Adipocyte (in vitro differentiated cells): ENCODE measurements around the gene TRPM3.
A peak's percentile ranks its signal among the peaks of the same experiment; 100 is the strongest.

Experiments used
- DNase-seq: peaks from one replicate; pipeline ENCODE4 v3.0.0-alpha.2; 2015; ENCODE audit warnings: low read depth
- H3K27me3 ChIP-seq: replicated peaks from 2 replicates; pipeline ENCODE4 v1.7.0; 2013; ENCODE audit warnings: mild to moderate bottlenecking, low read length, moderate library complexity; ENCODE audit not compliant: control insufficient read depth, insufficient read depth
- H3K36me3 ChIP-seq: 2 replicates; pipeline ENCODE4 v1.7.0; 2013; ENCODE audit warnings: low read length, mild to moderate bottlenecking, moderate library complexity; ENCODE audit not compliant: control insufficient read depth, insufficient read depth, severe bottlenecking
- H3K4me1 ChIP-seq: 2 replicates; pipeline ENCODE4 v1.7.0; 2013; ENCODE audit warnings: mild to moderate bottlenecking, low read length, moderate library complexity; ENCODE audit not compliant: control insufficient read depth, insufficient read depth
- H3K4me3 ChIP-seq: 2 replicates; pipeline ENCODE4 v1.7.0; 2013; ENCODE audit warnings: mild to moderate bottlenecking, low read length, moderate library complexity
- H3K9ac ChIP-seq: 2 replicates; pipeline ENCODE4 v1.7.0; 2013; ENCODE audit warnings: mild to moderate bottlenecking, low read length, moderate library complexity
- H3K9me3 ChIP-seq: 2 replicates; pipeline ENCODE4 v1.7.0; 2013; ENCODE audit warnings: mild to moderate bottlenecking, low read length, moderate library complexity; ENCODE audit not compliant: control insufficient read depth

Gene TRPM3

GRCh38 chr9:71042448-71042990, 78.9 kb downstream of the TRPM3 start:
- no peak for DNase-seq
- no peak overlapping the region for H3K9ac ChIP-seq
- H3K36me3 ChIP-seq = no peaks in the 10 kb centered on the region
- peaks cover 11% of the 10 kb centered on the region for H3K27me3 ChIP-seq
- H3K4me3 ChIP-seq = no peak overlapping the region
- no peaks in the 10 kb centered on the region for H3K4me1 ChIP-seq
- no peaks in the 10 kb centered on the region for H3K9me3 ChIP-seq

- DNase-seq = no peak
- H3K9ac ChIP-seq = no peak overlapping the region
- no peaks in the 10 kb centered on the region for H3K9me3 ChIP-seq
- H3K27me3 ChIP-seq = peaks cover 11% of the 10 kb centered on the region
- no peak overlapping the region for H3K4me3 ChIP-seq
- H3K36me3 ChIP-seq = no peaks in the 10 kb centered on the region
- H3K4me1 ChIP-seq = no peaks in the 10 kb centered on the region
Observed at GRCh38 chr9:71037521-71037920, 83.9 kb downstream of the TRPM3 start.

GRCh38 chr9:71036501-71036900, 84.9 kb downstream of the TRPM3 start:
- Histone ChIP-seq H3K4me1 (no peaks in the 10 kb centered on the region), H3K36me3 (no peaks in the 10 kb centered on the region), H3K9ac (no peak overlapping the region), H3K27me3 (peaks cover 11% of the 10 kb centered on the region), H3K9me3 (no peaks in the 10 kb centered on the region), H3K4me3 (no peak overlapping the region)
- DNase-seq = peak; percentile 32

GRCh38 chr9:71032779-71033178, 88.6 kb downstream of the TRPM3 start:
- Histone ChIP-seq H3K27me3 (no peaks in the 10 kb centered on the region), H3K9me3 (no peaks in the 10 kb centered on the region), H3K9ac (no peak overlapping the region), H3K36me3 (no peaks in the 10 kb centered on the region), H3K4me3 (no peak overlapping the region), H3K4me1 (no peaks in the 10 kb centered on the region)
- no peak for DNase-seq

- no peak for DNase-seq
- Histone ChIP-seq H3K9ac (no peak overlapping the region), H3K36me3 (no peaks in the 10 kb centered on the region)
Observed at GRCh38 chr9:71025728-71026127, 95.7 kb downstream of the TRPM3 start.

GRCh38 chr9:71025201-71025600, 96.2 kb downstream of the TRPM3 start:
- H3K4me1 ChIP-seq = peaks cover 3% of the 10 kb centered on the region
- no peaks in the 10 kb centered on the region for H3K36me3 ChIP-seq
- no peak overlapping the region for H3K9ac ChIP-seq
- no peak overlapping the region for H3K4me3 ChIP-seq
- DNase-seq = no peak
- peaks cover 6% of the 10 kb centered on the region for H3K27me3 ChIP-seq
- no peaks in the 10 kb centered on the region for H3K9me3 ChIP-seq

More at GRCh38 chr9:71025728-71026127, 95.7 kb downstream of the TRPM3 start:
- Histone ChIP-seq H3K4me3 (no peak overlapping the region), H3K4me1 (peaks cover 3% of the 10 kb centered on the region), H3K27me3 (peaks cover 6% of the 10 kb centered on the region), H3K9me3 (no peaks in the 10 kb centered on the region)

- H3K9me3 ChIP-seq = peaks cover 10% of the 10 kb centered on the region
- no peaks in the 10 kb centered on the region for H3K36me3 ChIP-seq
- no peak overlapping the region for H3K9ac ChIP-seq
- H3K4me3 ChIP-seq = no peak overlapping the region
- H3K4me1 ChIP-seq = no peaks in the 10 kb centered on the region
- H3K27me3 ChIP-seq = no peaks in the 10 kb centered on the region
- DNase-seq = no peak
Observed at GRCh38 chr9:71010258-71010657, 111.2 kb downstream of the TRPM3 start.

GRCh38 chr9:71005456-71005855, 116.0 kb downstream of the TRPM3 start:
- Histone ChIP-seq H3K4me1 (no peaks in the 10 kb centered on the region), H3K4me3 (no peak overlapping the region), H3K36me3 (no peaks in the 10 kb centered on the region), H3K27me3 (no peaks in the 10 kb centered on the region), H3K9me3 (peaks cover 22% of the 10 kb centered on the region), H3K9ac (no peak overlapping the region)
- DNase-seq = no peak

GRCh38 chr9:71004196-71004595, 117.2 kb downstream of the TRPM3 start:
- H3K27me3 ChIP-seq = no peaks in the 10 kb centered on the region
- peaks cover 22% of the 10 kb centered on the region for H3K9me3 ChIP-seq
- H3K9ac ChIP-seq = no peak overlapping the region
- peaks cover 5% of the 10 kb centered on the region for H3K4me1 ChIP-seq
- no peaks in the 10 kb centered on the region for H3K36me3 ChIP-seq
- no peak overlapping the region for H3K4me3 ChIP-seq
- DNase-seq = no peak

- H3K9me3 ChIP-seq = peaks cover 22% of the 10 kb centered on the region
- no peaks in the 10 kb centered on the region for H3K36me3 ChIP-seq
- no peaks in the 10 kb centered on the region for H3K27me3 ChIP-seq
- peaks cover 10% of the 10 kb centered on the region for H3K4me1 ChIP-seq
- H3K4me3 ChIP-seq = no peak overlapping the region
- H3K9ac ChIP-seq = no peak overlapping the region
- DNase-seq = no peak
Observed at GRCh38 chr9:71003346-71003745, 118.1 kb downstream of the TRPM3 start.

GRCh38 chr9:71001780-71002386, 119.5 kb downstream of the TRPM3 start:
- Histone ChIP-seq H3K9ac (no peak overlapping the region), H3K9me3 (peaks cover 22% of the 10 kb centered on the region), H3K27me3 (no peaks in the 10 kb centered on the region), H3K36me3 (no peaks in the 10 kb centered on the region), H3K4me1 (peaks cover 10% of the 10 kb centered on the region), H3K4me3 (no peak overlapping the region)
- DNase-seq = peak; percentile 51

- Histone ChIP-seq H3K4me1 (peaks cover 13% of the 10 kb centered on the region), H3K9ac (no peak overlapping the region), H3K36me3 (no peaks in the 10 kb centered on the region), H3K9me3 (no peaks in the 10 kb centered on the region), H3K4me3 (no peak overlapping the region), H3K27me3 (no peaks in the 10 kb centered on the region)
- peak; percentile 19 for DNase-seq
Observed at GRCh38 chr9:70998962-70999361, 122.5 kb downstream of the TRPM3 start.
